Cerebellar nuclear complex (tissue), 1 donor: ENCODE measurements around the gene TSPYL6.
"Not testable (repeated sequence)": the region's sequence is repeated elsewhere in the genome, so short reads cannot be mapped to it uniquely, and the experiment has no call there.

Experiments used
- DNase-seq, 2 experiments: peaks; one replicate each; lab custom pipeline; 2025; lab: John Stamatoyannopoulos, UW

TSPYL6 gene

GRCh38 chr2:54256091-54256694 lies at the start of gene TSPYL6:
TSS of gene TSPYL6 (minus strand) at chr2:54256229. CDS start at chr2:54256151, 78 bp downstream.
- no peak for DNase-seq

GRCh38 chr2:54303631-54304030 lies 47.6 kb upstream of the TSPYL6 start:
- no peak for DNase-seq

DNA sequence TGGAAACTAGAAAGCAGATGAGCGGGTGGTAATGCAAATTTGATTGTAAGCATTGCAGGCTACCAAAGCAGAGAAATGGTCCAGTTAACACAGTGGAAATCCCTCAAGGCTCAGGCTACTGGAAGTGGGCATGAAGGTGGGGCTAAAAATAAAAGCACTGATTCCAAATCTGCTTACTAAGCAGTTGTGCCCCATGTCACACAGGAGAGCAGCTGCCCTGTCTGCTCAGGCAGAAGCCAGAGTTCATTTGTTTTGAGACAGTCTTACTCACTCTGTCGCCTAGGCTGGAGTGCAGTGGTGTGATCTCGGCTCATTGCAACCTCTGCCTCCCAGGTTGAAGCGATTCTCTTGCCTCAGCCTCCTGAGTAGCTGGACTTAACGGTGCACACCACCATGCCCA lies 42.5 kb upstream of the TSPYL6 start:
- DNase-seq = no peak

- DNase-seq = no peak
Measured at GRCh38 chr2:54295911-54296310, 39.9 kb upstream of the TSPYL6 start.

DNA sequence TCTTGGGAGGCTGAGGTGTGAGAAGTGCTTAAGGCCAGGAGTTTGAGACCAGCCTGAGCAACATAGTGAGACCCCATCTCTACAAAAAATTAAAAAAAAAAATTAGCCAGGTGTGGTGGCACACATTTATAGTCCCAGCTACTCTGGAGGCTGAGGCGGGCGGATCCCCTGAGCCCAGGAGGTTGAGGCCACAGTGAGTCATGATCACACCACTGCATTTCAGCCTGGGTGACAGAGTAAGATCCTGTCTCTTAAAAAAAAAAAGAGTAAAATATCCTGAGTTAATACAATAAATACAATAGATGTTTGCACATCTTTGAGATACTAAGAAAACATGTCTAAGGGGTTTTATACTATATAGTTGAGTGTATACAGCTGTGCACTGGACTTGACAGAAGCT lies 38.6 kb upstream of the TSPYL6 start:
- DNase-seq = not testable (repeated sequence)

DNA sequence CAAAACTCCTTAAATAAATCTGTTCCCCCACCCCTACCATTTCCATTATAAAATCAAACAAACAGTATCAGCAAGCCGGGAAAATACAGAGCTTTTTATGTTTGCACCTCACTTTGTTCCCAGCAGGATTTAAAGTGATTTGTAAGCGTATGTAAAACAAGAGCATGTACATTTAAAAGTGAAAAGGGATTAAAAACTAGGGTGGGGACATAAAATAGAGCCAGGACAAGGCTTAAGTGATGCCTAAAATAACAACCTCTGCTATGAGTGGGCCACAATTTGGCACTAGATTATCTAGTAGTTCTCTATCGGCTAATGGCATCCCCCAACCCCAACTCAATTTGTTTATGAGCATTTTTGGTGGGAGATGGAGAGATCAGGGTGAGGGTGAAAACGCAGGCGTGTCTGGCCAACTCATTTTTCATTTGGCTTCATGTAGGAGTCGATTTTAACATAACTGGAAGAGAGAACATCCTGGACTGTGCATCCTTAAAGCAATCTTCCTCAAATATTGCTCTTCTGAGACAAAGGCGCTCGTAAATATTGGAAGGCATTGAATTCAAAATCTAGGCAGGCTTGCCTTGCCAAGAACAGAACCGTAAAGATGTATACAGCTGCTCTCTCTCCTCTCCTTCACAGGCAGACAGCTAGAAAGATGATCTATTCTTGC lies 34.5 kb upstream of the TSPYL6 start:
- no peak for DNase-seq

GRCh38 chr2:54289917-54290316 lies 33.9 kb upstream of the TSPYL6 start:
- DNase-seq = no peak

DNA sequence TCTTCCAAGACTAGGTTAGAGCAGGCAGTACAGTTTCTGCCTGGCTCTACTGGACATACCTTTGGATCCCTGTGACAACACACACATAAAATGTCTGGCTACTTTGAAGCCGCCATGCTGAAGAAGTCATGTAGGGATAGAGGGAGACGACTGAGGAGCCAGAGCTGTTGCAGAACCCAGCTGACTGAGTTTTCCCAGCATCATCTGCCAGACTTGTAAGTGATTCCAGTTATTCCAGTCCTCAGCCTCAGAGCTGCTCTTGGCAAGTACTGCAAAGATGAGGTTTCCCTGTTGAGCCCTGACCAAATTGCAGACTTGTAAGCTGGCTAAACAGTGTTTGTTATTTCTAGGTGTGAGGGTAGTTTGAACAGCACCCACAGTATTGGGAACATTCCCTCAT lies 31.5 kb upstream of the TSPYL6 start:
- DNase-seq = no peak

DNA sequence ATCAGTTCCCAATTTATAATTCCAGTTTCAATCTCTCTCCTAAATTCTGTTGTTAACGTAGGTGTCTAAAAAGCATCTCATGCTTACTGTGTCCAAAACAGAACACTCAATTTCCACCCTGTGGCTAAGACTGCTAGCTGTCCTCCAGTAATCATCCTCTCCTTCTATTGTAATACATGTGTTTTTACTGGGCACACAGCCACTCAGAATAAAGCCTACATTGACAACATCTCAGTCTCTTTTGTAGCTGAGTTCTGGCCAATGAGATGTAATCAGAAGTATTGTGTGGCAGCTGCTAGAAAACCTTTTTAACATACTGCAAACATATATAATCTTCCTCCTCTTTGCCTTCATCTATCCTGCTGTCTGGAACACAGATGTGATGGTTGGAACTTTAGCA lies 29.4 kb upstream of the TSPYL6 start:
- DNase-seq = no peak

DNA sequence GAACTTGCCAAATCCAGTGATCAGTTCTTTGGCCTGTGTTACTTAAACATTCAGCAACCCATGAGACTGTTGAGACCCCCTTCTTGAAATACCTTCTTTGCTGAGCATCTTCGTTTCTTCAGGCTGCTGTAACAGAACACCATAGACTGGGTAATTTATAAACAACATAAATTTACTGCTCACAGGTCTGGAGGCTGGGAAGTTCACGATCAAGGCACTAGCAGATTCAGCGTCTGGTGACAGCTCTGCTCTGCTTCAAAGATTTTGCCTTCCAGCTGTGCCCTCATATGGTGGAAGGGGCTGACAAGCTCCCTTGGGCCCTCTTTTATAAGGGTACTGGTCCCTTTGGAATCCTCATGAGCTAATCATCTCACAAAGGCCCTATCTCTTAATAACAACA lies 28.8 kb upstream of the TSPYL6 start:
- DNase-seq = no peak

GRCh38 chr2:54279385-54279784 lies 23.4 kb upstream of the TSPYL6 start:
- DNase-seq = no peak

GRCh38 chr2:54275541-54275940 lies 19.5 kb upstream of the TSPYL6 start:
- no peak for DNase-seq

- DNase-seq = no peak
Measured at GRCh38 chr2:54274781-54275242, 18.8 kb upstream of the TSPYL6 start.

- DNase-seq = no peak
Measured at GRCh38 chr2:54271843-54272627, 16.0 kb upstream of the TSPYL6 start.

- no peak for DNase-seq
Measured at GRCh38 chr2:54271189-54271588, 15.2 kb upstream of the TSPYL6 start.

- no peak for DNase-seq
Measured at GRCh38 chr2:54267577-54267976, 11.5 kb upstream of the TSPYL6 start.

GRCh38 chr2:54265081-54265480 lies 9.1 kb upstream of the TSPYL6 start:
- not testable (repeated sequence) for DNase-seq

- DNase-seq = no peak
Measured at GRCh38 chr2:54262015-54262765, 6.2 kb upstream of the TSPYL6 start.

GRCh38 chr2:54261537-54261936 lies 5.5 kb upstream of the TSPYL6 start:
- no peak for DNase-seq

DNA sequence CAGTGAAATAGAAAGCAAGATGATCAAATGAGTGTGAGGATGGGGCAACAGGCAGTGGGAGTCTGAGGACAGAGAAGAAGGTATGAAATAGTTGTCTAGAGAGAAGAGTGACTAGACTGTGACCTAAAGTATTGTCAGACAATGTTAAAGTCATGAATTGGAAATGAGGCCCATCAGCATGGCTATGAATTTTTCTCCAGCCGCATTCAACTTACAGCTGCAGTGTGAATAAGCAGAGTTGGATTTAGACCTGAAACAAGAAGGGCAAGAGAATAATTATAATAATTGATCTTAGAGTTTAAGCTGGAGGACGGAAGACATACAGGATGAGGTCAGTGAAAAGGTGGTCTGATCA lies 4.2 kb upstream of the TSPYL6 start:
- DNase-seq = no peak

DNA sequence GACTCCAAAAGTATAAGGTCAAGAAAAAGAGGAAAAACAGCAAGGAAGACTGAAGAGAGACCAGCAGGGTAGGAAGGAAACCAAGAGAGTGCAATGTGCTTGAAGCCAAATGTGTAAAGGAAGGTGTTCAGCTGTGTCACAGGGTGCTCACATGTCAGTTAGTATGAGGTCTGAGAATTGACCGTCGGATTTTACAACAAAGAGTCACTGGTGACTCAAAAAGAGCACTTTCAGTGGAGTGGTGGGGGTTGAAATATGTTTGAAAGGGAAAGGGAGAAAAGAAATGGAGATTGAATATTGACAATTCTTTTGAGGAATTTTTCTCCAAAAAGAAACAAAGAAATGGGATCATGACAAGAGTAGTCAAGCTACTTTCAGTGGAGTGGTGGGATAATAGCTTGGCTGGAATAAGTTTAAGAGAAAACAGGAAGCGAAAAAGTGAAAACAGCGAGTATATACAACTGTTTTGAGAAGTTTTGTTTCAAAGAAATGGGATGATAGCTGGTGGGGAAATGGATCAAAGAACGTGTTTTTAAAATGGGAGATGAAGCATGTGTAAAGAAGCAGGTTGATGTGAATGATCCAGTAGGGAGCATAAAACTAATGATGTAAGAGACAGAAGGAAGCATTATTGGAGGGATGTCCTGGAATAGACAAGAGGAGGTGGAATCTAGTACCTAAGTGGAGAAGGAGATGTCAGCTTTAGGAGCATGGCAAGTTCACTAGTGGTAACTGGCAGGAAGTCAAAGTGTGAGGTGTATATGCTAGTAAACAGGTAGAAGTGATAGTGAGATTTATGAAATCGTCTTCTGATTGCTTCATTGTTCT lies 3.6 kb upstream of the TSPYL6 start:
- DNase-seq = no peak

DNA sequence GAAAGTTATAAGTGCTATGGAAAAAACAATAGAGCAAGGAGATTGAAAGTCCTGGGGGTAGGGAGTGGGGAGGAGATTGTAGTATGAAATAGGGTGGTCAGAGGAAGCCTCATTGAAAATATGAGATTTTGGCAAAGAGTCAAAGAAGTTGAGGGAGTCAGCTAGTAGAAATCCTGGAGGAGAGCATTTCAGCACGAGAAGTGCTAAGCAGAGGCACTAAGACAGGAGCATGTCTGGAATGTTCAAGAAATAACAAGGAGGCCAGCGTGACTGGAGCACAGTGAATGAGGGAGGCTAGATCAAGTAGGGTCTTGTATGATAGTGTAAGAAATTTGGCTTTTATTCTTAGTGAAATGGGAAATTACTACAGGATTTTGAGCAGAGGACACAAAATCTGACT lies 2.1 kb upstream of the TSPYL6 start:
- no peak for DNase-seq
